Neuron (in vitro differentiated cells): Measurements from ENCODE around the gene C19orf47.
"Not testable (repeated sequence)": the region's sequence is repeated elsewhere in the genome, so short reads cannot be mapped to it uniquely, and the experiment has no call there.

Experiments used
- H2AFZ ChIP-seq: one replicate; pipeline ENCODE4 v1.6.1; 2013; ENCODE audit warnings: low read depth, mild to moderate bottlenecking, inconsistent platforms, low read length, moderate library complexity
- H3K27me3 ChIP-seq: one replicate; pipeline ENCODE4 v1.6.1; 2013; ENCODE audit warnings: low read length; ENCODE audit not compliant: insufficient read depth
- H3K36me3 ChIP-seq: one replicate; pipeline ENCODE4 v1.6.1; 2013; ENCODE audit warnings: low read length; ENCODE audit not compliant: insufficient read depth
- H3K4me1 ChIP-seq: one replicate; pipeline ENCODE4 v1.6.1; 2013; ENCODE audit warnings: low read length; ENCODE audit not compliant: insufficient read depth
- H3K4me3 ChIP-seq: 2 replicates; pipeline ENCODE4 v1.5.1; 2013; ENCODE audit warnings: mild to moderate bottlenecking, low read length, moderate library complexity
- H3K9me3 ChIP-seq: one replicate; pipeline ENCODE4 v1.6.1; 2013; ENCODE audit warnings: low read length

Gene C19orf47

DNA sequence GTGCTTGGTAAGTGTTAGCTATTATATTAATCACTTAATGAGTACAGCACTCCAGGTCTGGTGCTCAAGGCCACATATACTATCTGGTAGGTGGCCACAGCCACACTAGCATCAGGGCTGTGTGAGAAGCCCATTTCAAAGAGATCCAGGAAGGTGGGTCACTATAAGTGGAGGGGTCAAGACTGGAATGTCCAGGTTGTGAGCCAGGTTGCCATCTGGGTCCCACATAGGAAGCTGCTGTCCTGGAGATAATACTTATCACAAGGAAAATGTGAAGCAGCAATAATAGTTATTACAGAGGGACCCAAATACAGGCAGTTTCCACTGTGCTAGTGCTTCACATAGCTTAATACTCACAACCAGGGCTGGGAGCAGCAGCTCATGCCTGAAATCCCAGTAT is 13.1 kb downstream of the C19orf47 start:
- Histone ChIP-seq H3K4me3 (no peak overlapping the region), H3K36me3 (peaks cover 34% of the 10 kb centered on the region), H3K27me3 (no peaks in the 10 kb centered on the region), H3K9me3 (no peaks in the 10 kb centered on the region), H2AFZ (no peak overlapping the region), H3K4me1 (no peaks in the 10 kb centered on the region)

DNA sequence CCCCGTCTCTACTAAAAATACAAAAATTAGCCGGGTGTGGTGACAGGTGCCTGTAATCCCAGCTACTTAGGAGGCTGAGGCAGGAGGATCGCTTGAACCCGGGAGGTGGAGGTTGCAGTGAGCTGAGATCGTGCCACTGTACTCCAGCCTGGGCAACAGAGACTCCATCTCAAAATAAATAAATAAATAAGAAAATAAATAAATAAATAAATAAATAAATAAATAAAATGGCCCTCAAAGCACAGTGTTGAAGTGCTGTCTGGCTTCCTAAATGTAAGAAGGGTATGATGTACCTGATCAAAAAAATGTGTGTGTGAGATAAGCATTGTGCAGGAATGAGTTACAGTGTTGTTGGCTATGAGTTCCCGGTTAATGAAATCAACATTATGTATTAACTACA is 15.1 kb downstream of the C19orf47 start:
- H3K36me3 ChIP-seq, result peaks cover 48% of the 10 kb centered on the region
- not testable (repeated sequence) for H3K27me3 ChIP-seq, H3K4me3 ChIP-seq, H2AFZ ChIP-seq, H3K4me1 ChIP-seq, H3K9me3 ChIP-seq

DNA sequence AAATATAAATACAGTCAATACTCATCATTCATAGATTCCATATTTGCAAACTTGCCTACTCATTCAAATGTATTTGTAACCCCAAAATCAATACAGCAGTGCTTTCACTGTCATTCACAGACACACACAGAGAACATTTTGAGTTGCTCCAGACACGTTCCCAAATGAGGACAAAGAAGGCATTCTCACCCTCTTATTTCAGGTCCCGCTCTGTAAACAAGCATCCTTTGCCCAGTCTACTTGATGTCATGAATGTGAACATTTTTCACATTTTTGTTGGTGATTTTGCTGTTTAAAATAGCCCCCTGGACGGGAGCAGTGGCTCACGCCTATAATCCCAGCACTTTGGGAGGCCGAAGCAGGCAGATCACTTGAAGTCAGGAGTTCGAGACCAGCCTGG is 15.5 kb downstream of the C19orf47 start:
- no peaks in the 10 kb centered on the region for H3K9me3 ChIP-seq
- no peak overlapping the region for H2AFZ ChIP-seq
- peaks cover 51% of the 10 kb centered on the region for H3K36me3 ChIP-seq
- no peak overlapping the region for H3K4me3 ChIP-seq
- no peaks in the 10 kb centered on the region for H3K4me1 ChIP-seq
- no peaks in the 10 kb centered on the region for H3K27me3 ChIP-seq

DNA sequence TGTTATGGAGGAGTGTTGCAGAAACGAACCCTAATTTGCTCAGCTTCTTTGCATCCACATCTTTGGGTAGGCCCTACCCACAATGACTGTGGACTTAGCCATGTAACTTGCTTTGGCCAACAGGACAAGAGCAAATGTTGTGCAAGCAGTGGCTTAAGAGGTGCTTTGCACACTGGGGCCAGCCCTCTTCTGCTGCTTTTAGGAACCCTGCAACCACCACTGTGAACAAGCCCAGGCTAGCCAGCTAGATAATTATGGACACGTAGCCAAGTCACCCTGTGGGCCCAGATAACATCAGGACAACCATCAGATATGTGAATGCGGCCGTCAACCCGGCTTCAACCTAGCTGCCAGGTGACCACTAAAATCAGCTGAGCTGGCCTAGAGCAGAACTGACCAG is 17.1 kb downstream of the C19orf47 start:
- Histone ChIP-seq H2AFZ (no peak overlapping the region), H3K4me1 (no peaks in the 10 kb centered on the region), H3K9me3 (no peaks in the 10 kb centered on the region), H3K36me3 (peaks cover 62% of the 10 kb centered on the region), H3K4me3 (no peak overlapping the region), H3K27me3 (no peaks in the 10 kb centered on the region)

DNA sequence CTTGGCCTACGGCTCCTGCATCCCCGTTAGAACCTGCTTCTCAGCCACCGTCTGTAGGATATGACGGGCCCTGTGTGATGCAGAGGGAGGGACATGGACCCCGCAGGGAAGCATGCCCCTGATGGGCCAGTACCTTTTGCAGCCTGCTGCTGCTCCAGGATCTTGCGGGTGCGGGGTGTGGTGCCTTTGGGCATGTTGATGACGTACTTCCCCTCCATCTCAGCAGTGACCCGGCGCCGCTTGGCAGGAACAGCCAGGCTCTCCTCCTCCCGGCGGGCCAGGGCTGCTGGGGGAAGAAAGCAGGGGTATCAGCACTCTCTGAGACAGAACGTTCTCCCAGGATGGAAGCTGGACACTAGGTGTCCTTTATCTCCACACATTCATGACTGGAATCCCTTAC is 22.0 kb downstream of the C19orf47 start:
- H3K4me3 ChIP-seq, result no peak overlapping the region
- no peaks in the 10 kb centered on the region for H3K27me3 ChIP-seq
- no peaks in the 10 kb centered on the region for H3K9me3 ChIP-seq
- H2AFZ ChIP-seq, result no peak overlapping the region
- peaks cover 79% of the 10 kb centered on the region for H3K36me3 ChIP-seq
- no peaks in the 10 kb centered on the region for H3K4me1 ChIP-seq

DNA sequence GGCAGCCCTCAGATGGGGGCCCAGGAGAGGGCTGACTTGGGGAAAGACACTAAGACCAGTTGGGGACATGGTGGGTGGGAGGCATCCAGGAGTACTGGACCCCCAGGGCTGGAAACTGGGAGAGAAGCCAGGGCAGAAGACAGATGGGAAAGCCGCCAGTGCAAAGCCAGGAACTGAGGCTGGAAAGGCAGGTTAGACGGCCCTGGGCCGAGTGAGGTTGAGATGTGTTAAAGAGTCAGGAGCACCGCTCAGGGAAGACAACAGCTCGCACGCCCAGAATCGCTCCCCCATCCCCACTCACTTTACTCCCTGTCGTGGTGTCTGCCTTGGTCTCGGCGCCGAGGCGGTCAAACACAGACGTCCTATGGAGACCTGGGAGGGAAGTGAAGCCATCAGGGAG is 24.5 kb downstream of the C19orf47 start:
- Histone ChIP-seq H2AFZ (no peak overlapping the region), H3K9me3 (no peaks in the 10 kb centered on the region), H3K36me3 (peaks cover 70% of the 10 kb centered on the region), H3K4me1 (no peaks in the 10 kb centered on the region), H3K27me3 (no peaks in the 10 kb centered on the region), H3K4me3 (no peak overlapping the region)

DNA sequence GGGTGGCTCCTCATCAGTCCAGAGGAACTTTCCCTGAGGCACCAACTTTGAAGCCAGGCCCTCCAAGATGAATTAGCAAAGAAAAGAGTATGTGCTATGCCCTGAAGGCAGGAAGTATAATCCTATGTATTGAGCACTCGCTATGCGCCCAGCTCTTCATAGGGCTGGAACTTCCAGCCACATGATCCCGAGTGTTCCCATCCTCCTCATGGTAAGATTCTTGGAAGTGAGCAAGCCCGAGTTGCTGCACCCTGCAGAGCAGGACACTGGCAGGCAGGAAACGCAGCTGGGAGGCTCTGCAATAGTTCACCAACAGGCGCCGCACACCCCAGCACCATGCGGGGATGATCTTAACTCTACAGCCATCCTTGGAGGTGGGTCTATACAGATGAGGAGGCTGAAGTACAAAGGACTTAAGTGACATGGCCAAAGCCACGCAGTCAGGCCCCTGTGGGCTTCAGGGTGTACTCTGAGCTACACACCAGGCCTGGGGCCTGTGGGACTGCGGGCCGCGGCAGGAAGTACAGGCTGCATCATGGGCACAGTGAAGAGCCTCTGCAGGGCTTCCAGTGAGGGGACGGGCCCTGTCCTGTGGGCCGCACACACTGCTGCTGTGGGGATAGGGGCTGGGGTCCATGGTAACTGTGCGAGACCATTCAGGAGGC is 25.1 kb downstream of the C19orf47 start:
- Histone ChIP-seq H3K27me3 (no peaks in the 10 kb centered on the region), H3K4me1 (no peaks in the 10 kb centered on the region), H3K4me3 (no peak overlapping the region), H3K36me3 (peaks cover 64% of the 10 kb centered on the region), H2AFZ (no peak overlapping the region), H3K9me3 (no peaks in the 10 kb centered on the region)

DNA sequence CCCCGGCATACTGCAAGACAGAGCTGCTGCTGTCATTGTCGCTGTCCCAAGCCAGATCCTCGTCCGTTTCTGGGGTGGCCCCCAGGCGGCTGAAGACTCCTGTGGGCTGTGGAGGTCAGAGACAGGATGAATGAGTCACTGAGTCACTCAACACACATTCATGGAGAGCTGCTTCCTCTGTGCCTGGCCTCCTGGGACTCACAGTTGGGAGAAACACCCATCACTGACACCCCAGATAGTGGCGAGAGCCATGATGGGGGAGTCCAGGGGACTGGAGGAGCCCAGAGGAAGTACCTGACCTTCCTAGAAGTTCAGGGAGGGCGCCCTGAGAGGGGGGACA is 26.0 kb downstream of the C19orf47 start:
- Histone ChIP-seq H3K4me1 (no peaks in the 10 kb centered on the region), H2AFZ (no peak overlapping the region), H3K4me3 (no peak overlapping the region), H3K36me3 (peaks cover 60% of the 10 kb centered on the region), H3K27me3 (no peaks in the 10 kb centered on the region), H3K9me3 (no peaks in the 10 kb centered on the region)

DNA sequence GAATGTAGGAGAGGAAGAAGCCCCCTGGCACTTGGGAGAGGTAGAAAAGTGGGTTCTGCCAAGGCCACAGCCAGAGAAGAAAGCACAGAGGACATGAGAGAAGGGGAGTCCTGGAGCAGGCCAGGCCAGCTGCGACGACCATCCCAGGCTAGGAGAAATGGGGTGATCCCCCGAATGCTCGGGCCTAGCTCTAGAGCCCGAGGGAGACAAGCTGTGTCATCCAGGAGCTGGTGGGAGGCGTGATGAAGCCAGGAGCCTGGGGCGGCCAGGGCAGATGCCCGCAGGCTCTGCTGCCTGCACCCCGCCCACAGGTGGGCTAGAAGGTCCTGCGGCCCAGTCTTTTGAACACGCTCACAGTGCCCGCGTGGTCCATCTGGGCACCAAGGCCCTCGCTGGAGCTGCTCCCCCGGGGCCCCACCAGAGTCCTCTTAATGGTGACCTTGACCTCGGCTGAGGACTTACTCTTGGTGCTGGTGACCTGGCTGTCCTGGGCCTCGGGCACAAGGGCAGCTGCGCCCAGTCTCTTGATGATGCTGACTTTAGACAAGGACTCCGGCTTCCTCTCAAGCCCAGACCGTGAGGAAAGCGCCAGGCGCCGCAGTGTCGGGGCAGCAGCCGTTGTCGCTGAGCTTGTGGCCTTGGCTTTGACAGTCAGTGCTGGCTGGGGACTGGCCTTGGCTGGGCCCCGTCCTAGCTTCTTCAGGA is 26.5 kb downstream of the C19orf47 start:
- H2AFZ ChIP-seq, result no peak overlapping the region
- no peak overlapping the region for H3K4me3 ChIP-seq
- no peaks in the 10 kb centered on the region for H3K4me1 ChIP-seq
- H3K9me3 ChIP-seq, result no peaks in the 10 kb centered on the region
- H3K36me3 ChIP-seq, result peaks cover 62% of the 10 kb centered on the region
- no peaks in the 10 kb centered on the region for H3K27me3 ChIP-seq

DNA sequence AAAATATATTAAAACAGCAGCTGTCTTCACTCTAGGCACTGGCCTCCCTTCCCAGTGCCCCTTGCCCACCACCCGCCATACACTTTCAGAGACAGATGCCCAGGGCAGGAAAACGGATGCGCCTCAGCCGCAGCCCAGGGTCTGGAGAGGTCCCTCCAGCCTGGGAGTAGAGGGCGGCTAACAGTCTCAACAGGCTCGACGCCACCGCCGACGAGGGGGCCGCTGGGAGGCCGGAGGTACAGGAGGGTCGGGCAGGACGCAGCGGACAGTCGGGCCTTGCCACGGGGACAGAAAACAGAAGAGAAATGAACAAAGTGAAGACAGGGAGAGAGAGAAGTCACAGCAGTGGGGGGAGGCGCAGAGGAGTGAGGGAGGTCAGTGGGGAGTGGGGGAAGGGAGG is 27.1 kb downstream of the C19orf47 start:
- H3K4me3 ChIP-seq, result no peak overlapping the region
- H3K9me3 ChIP-seq, result no peaks in the 10 kb centered on the region
- peaks cover 56% of the 10 kb centered on the region for H3K36me3 ChIP-seq
- no peaks in the 10 kb centered on the region for H3K4me1 ChIP-seq
- no peaks in the 10 kb centered on the region for H3K27me3 ChIP-seq
- no peak overlapping the region for H2AFZ ChIP-seq

DNA sequence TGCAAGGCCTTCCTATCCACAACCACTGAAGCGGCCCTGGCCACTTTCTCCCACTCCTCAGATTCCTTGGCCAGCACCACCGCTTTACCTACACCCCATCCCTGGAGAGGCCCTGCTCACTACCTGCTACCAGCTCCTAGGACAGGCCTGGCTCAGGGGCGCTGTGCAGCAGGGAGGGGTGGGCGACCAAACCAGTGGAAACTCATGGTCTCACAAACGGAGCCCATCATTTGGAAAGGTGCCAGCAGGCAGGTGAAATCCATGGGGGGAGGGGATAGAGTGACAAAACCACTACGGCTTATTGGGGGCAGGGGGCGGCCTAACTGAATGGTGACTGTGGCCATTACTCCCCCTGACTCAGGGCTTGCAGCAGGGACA is 27.6 kb downstream of the C19orf47 start:
- no peaks in the 10 kb centered on the region for H3K27me3 ChIP-seq
- H3K9me3 ChIP-seq, result no peaks in the 10 kb centered on the region
- H2AFZ ChIP-seq, result no peak overlapping the region
- H3K4me3 ChIP-seq, result no peak overlapping the region
- peaks cover 50% of the 10 kb centered on the region for H3K36me3 ChIP-seq
- no peaks in the 10 kb centered on the region for H3K4me1 ChIP-seq

DNA sequence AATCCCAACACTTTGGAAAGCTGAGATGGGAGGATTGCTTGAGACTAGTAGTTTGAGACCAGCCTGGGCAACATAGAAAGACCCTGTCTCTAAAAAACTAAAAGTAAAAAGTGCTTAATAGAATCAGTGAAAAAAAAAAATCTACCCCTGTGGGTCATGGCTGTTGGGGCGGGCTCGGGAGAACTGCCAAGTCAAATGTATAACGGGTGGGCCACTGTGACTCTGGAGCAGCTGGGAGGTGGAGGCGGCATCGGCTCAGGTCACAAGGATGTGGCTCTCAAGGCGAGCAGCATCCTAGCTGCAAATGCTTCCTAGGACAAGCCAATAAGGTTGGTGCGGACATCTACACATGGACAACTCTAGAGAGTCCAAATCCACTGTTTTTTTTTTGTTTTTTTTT is 30.9 kb downstream of the C19orf47 start:
- no peaks in the 10 kb centered on the region for H3K9me3 ChIP-seq
- no peaks in the 10 kb centered on the region for H3K27me3 ChIP-seq
- H3K4me3 ChIP-seq, result no peak overlapping the region
- H2AFZ ChIP-seq, result no peak overlapping the region
- peaks cover 25% of the 10 kb centered on the region for H3K36me3 ChIP-seq
- H3K4me1 ChIP-seq, result no peaks in the 10 kb centered on the region

DNA sequence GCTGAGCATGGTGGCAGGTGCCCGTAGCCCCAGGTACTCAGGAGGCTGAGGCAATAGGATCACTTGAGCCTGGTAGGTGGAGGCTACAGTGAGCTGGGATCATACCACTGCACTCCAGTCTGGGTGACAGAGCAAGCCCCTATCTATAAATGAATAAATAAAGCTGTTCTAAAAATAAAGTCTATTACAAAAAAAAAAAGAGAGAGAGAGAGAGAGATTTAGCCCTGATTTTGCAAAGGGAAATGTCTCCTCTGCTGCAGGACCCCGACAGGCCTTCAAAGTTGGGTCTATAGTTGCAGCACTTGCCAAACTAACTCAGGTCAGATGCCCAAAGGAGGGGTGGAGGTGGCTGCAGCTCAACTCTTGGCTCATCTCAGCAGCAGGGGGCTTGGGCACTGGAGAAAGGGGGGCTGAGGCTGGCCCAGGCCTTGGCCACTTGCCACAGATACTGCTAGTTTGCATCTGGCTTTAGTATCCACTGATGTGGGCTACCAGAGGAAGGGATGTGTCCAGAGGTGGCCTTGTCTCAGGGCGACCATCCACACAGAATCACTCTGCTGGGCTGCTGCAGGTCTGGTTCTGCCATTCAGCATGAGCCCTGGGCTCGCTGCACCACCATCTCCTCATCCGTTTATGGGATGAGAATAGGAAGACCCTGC is 32.3 kb downstream of the C19orf47 start:
- H3K4me3 ChIP-seq, result no peak overlapping the region
- no peaks in the 10 kb centered on the region for H3K27me3 ChIP-seq
- peaks cover 11% of the 10 kb centered on the region for H3K36me3 ChIP-seq
- H2AFZ ChIP-seq, result no peak overlapping the region
- H3K4me1 ChIP-seq, result no peaks in the 10 kb centered on the region
- no peaks in the 10 kb centered on the region for H3K9me3 ChIP-seq
